ENCODE data around the gene COX20.

Gene COX20

GRCh38 chr1:244836135-244836521 is 670 bp downstream of the COX20 start:
- TF ChIP-seq POLR2A (IDR thresholded peaks at IDR 0.05; ENCODE audit: low read depth, low read length), result no peak
- peak; percentile 25 for DNase-seq (ENCODE audit: insufficient read length, low spot score)
- no peak for FAIRE-seq

DNA sequence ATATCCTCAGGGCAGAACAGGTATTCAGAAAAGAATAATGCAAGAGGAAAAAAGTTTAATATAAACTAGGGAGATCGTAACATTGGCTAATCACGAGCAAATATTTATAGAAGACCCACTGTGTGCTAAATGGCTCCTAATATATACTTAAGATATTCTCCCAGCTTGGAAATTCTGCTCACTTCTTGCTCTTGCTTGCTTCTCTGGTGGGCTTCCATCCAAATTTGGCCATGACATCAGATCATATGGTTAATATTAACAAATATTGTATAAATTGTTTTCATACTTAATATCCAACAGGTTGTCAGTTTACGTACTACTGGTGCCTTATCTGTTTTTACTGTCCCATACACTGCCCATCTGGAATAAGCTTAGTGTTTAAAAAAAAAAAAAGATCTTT is 1.1 kb downstream of the COX20 start:
- DNase-seq (ENCODE audit: insufficient read length, low spot score) (no peak), FAIRE-seq (no peak)
- TF ChIP-seq POLR2A (IDR thresholded peaks at IDR 0.05; ENCODE audit: low read depth, low read length), result no peak

GRCh38 chr1:244837597-244838258 is 2.3 kb downstream of the COX20 start:
- no peak for TF ChIP-seq POLR2A (IDR thresholded peaks at IDR 0.05; ENCODE audit: low read depth, low read length)
- no peak for DNase-seq (ENCODE audit: insufficient read length, low spot score)
- FAIRE-seq, result no peak

DNA sequence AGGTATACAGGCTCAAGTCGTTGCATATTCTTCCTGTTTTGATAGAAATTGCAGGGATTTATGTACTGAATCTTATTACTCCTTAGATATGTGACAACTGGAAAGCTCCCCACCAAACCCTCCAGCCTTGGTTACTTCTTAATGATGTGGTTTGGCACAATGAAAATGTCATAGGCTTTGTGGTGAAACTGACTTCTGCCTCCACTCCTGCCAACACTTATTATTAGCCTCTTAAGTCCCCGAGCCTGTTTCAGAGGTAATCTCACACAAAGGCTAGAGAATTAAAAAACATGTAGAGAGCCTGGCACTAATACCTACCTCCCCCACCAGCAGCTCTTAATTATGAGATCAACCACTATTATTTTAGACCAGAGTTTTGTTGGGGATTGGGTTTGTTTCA is 4.2 kb downstream of the COX20 start:
- FAIRE-seq (no peak), DNase-seq (ENCODE audit: insufficient read length, low spot score) (no peak)
- no peak for TF ChIP-seq POLR2A (IDR thresholded peaks at IDR 0.05; ENCODE audit: low read depth, low read length)

GRCh38 chr1:244840219-244840794 is 4.8 kb downstream of the COX20 start:
- FAIRE-seq (no peak), DNase-seq (ENCODE audit: insufficient read length, low spot score) (no peak)
- no peak for TF ChIP-seq POLR2A (IDR thresholded peaks at IDR 0.05; ENCODE audit: low read depth, low read length)

DNA sequence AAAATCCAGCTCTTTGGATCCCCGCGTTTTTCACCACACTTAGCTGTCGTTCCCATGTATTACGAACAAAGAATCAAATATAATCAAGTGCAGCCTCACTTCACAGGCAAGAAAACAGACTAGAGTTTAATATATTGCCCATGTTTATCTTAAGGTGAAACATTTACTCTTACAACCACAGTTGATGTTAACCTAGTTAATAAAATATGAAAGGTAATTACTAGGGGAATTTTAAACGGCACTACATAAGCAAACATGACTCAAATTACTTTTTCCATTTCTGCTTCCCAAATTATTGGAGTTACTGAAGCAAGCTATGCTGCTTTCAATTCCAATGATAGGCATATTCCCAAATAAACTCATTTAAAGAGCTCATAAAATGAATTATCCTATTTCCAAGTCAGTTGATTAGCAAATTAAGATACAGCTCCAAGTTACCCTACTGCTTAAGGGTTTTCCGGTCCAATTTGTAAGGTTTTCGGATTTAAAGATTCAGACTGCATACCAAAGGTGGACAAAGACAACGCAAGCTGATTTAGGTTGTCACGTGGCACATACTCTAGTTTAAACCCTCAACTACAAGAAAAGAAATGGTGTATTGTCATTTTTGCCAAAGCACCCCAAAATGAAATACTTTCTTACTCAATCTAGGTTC is 5.9 kb downstream of the COX20 start:
- TF ChIP-seq POLR2A (IDR thresholded peaks at IDR 0.05; ENCODE audit: low read depth, low read length), result no peak
- no peak for FAIRE-seq
- no peak for DNase-seq (ENCODE audit: insufficient read length, low spot score)

DNA sequence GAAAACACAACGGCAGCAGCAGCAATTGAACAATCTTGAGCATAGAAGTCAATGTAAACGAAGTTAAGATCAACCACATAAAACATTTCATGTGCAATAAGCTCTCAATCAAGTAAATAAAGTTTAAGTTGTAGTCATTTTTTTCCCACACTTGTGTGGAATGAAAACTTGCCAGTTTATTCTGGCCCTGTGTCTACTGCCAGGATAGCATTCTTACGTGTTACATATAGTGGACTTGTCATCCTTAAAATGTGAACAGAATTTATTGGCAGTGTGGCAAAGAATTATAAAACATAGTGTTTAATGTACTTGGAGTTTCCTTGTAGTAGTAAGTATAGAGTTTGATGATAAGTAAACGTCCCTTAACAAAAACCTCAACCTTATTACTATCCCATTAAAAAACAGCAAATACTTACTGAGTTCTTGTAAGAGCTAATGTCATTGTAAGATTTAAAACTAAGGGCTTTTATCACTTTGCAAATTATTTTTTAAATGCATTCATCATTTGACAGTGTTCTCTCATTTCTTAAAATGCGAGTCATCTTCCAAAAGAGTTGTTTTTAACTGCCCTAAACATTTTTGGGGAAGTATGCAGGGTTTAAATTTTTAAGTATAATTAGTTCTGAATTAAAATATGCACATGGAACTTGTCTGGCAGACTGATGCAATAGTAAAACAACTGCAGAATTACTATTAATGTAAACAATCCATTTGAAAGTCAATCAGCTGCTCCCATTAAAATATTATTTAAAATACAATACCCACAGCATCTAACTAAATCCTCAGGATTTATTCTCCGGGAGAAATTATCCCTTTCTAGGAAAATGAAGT is 7.9 kb downstream of the COX20 start:
- FAIRE-seq, result peak; percentile 11
- no peak for DNase-seq (ENCODE audit: insufficient read length, low spot score)
- no peak for TF ChIP-seq POLR2A (IDR thresholded peaks at IDR 0.05; ENCODE audit: low read depth, low read length)

DNA sequence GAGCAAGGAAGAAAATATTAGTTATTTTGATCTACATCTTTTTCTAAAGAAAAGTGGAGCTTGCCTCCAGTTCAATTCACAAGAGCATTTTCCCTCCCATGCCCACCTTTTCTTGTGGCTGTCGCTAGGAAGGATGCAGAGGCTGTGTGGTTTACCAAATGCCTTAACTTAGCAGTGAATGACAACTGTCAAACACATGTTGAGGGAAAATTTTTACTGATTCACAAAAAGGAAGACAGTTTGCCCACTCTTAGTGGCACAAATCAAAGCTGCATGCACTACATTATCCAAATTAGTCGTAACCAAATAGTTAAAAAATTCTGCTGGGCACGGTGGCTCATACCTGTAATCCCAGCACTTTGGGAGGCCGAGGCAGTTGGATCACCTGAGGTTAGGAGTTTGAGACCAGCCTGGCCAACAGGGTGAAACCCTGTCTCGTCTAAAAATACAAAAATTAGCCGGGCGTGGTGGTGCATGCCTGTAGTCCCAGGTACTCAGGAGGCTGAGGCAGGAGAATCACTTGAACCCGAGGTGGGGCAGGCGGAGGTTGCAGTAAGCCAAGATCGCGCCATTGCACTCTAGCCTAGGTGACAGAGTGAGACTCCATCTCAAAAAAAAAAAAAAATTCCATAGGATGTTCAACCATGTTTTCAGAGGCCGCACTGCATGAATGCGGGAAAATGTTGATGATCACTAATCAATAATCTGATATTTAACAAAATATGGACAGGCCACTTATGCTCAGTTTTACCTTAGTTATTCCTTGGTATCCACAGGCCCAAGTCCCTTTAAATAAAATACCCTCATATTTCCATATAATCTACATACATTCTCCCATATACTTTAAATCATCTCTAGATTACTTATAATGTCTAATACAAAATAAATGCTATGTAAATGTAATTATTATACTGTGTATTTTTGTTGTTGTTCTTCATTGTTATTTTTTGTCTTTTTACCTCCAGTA is 9.0 kb downstream of the COX20 start:
- no peak for FAIRE-seq
- no peak for TF ChIP-seq POLR2A (IDR thresholded peaks at IDR 0.05; ENCODE audit: low read depth, low read length)
- DNase-seq (ENCODE audit: insufficient read length, low spot score), result no peak

DNA sequence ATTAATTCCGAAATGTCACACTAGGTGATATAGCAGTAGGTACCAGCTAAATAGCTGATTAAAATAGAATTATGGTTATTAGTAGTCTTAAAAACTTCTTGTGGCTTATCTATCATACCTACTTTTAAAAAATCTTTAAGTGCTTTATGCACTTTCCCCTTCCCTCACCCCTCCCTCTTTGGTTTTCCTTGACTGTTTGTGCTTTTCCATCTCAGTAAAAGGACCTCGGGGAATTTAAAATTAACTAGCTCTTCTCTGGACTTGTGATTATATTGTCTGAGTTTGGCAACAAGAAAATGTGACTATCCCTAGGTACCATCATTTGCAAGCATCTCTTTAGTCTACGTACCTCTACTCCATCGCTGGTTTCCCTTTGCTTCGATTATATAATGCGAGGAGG is 11.2 kb downstream of the COX20 start:
- TF ChIP-seq POLR2A (IDR thresholded peaks at IDR 0.05; ENCODE audit: low read depth, low read length), result no peak
- DNase-seq (ENCODE audit: insufficient read length, low spot score) (no peak), FAIRE-seq (no peak)

- TF ChIP-seq POLR2A (IDR thresholded peaks at IDR 0.05; ENCODE audit: low read depth, low read length), result no peak
- DNase-seq (ENCODE audit: insufficient read length, low spot score) (no peak), FAIRE-seq (peak; percentile 38)
Observed at GRCh38 chr1:244849189-244849866, 13.9 kb downstream of the COX20 start.

GRCh38 chr1:244850099-244850852 is 14.8 kb downstream of the COX20 start:
- FAIRE-seq (no peak), DNase-seq (ENCODE audit: insufficient read length, low spot score) (no peak)
- no peak for TF ChIP-seq POLR2A (IDR thresholded peaks at IDR 0.05; ENCODE audit: low read depth, low read length)

DNA sequence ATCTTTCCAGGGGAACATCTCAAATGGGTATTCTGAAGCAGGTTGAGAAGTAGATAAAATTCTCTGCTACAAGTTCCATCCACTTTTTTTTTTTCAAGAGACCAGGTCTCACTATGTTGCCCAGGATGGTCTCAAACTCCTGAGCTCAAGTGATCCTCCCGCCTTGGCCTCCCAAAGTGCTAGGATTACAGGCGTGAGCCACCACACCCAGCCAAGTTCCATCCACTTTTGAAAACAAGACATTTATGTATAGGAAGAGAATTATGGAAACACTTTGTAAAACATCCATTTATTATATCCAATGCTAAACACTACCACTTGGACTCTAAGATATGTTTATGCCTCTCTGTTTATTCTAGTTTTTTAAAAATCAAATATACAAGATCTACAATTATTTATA is 15.4 kb downstream of the COX20 start:
- FAIRE-seq, result no peak
- no peak for DNase-seq (ENCODE audit: insufficient read length, low spot score)
- no peak for TF ChIP-seq POLR2A (IDR thresholded peaks at IDR 0.05; ENCODE audit: low read depth, low read length)

Measured in H54 (cell line).